Urinary bladder (tissue), 4 donors: Measurements from ENCODE around the gene ILKAP. TPM values are rescaled to one million over a fixed set of nuclear protein-coding genes. Genes with fewer than 3 reads are reported as not detected.

Source experiments
- DNase-seq: peaks from one replicate; pipeline ENCODE4 v3.0.0-alpha.2; 2015; ENCODE audit errors: extremely low spot score
- H3K27ac ChIP-seq: one replicate; pipeline ENCODE4 v1.5.1; 2013; ENCODE audit warnings: low read depth, mild to moderate bottlenecking, moderate library complexity
- H3K36me3 ChIP-seq: one replicate; pipeline ENCODE4 v1.6.1; 2013; ENCODE audit warnings: mild to moderate bottlenecking, moderate library complexity; ENCODE audit not compliant: insufficient read depth
- H3K4me1 ChIP-seq: one replicate; pipeline ENCODE4 v1.6.1; 2013; ENCODE audit warnings: mild to moderate bottlenecking, moderate library complexity; ENCODE audit not compliant: insufficient read depth
- H3K4me3 ChIP-seq: one replicate; pipeline ENCODE4 v1.5.1; 2013; ENCODE audit warnings: low read depth, low read length
- WGBS: extraction: QIAGEN DNeasy Blood & Tissue Kit; methylation state at CpG from one replicate; pipeline ENCODE4 v1.1.7; 2013; 5-methylcytosine and 5-hydroxymethylcytosine counted together
- polyA plus RNA-seq: library from polyadenylated mRNA; stranded (reverse); fragments of 200-250 nt; gene quantifications from one replicate; pipeline ENCODE4 v1.2.3, GENCODE V29; 2013
- total RNA-seq: library from RNA; depleted of rRNA; stranded (reverse); fragments of >200 nt; gene quantifications from one replicate; pipeline ENCODE4 v1.2.3, GENCODE V29; 2014
- donor health status: healthy with polysubstance abuse.
- donor health status: healthy.

Gene ILKAP
- total and polyA plus RNA-seq, 2 donors = 32.0 to 41.6 TPM

GRCh38 chr2:238230699-238231098 lies 27.2 kb upstream of the ILKAP start:
- Histone ChIP-seq H3K27ac (no peak overlapping the region), H3K36me3 (no peaks in the 10 kb centered on the region), H3K4me1 (no peaks in the 10 kb centered on the region), H3K4me3 (no peak overlapping the region)
- 78% methylated on average over 5 of the region's 5 CpGs for WGBS
- no peak for DNase-seq

- H3K27ac ChIP-seq = no peak overlapping the region
- no peaks in the 10 kb centered on the region for H3K36me3 ChIP-seq
- no peak overlapping the region for H3K4me3 ChIP-seq
- no peaks in the 10 kb centered on the region for H3K4me1 ChIP-seq
- 50% methylated on average over 4 of the region's 4 CpGs for WGBS
- no peak for DNase-seq
Measured at GRCh38 chr2:238228700-238229099, 25.2 kb upstream of the ILKAP start.

GRCh38 chr2:238227587-238228032 lies 24.1 kb upstream of the ILKAP start:
- no peak for DNase-seq
- H3K27ac ChIP-seq = no peak overlapping the region
- H3K36me3 ChIP-seq = no peaks in the 10 kb centered on the region
- WGBS = 89% methylated on average over 11 of the region's 11 CpGs
- no peak overlapping the region for H3K4me3 ChIP-seq
- no peaks in the 10 kb centered on the region for H3K4me1 ChIP-seq

GRCh38 chr2:238226698-238227586 lies 23.4 kb upstream of the ILKAP start:
- 92% methylated on average over 8 of the region's 8 CpGs for WGBS
- no peak overlapping the region for H3K27ac ChIP-seq
- peaks cover 1% of the 10 kb centered on the region for H3K4me1 ChIP-seq
- no peaks in the 10 kb centered on the region for H3K36me3 ChIP-seq
- no peak overlapping the region for H3K4me3 ChIP-seq
- no peak for DNase-seq

- H3K27ac ChIP-seq = no peak overlapping the region
Measured at GRCh38 chr2:238225911-238226697, 22.6 kb upstream of the ILKAP start.

GRCh38 chr2:238225121-238225520 lies 21.6 kb upstream of the ILKAP start:
- Histone ChIP-seq H3K36me3 (no peaks in the 10 kb centered on the region), H3K4me1 (peaks cover 1% of the 10 kb centered on the region), H3K27ac (no peak overlapping the region), H3K4me3 (no peak overlapping the region)
- no peak for DNase-seq
- WGBS = 90% methylated on average over 13 of the region's 13 CpGs

More at GRCh38 chr2:238225911-238226697, 22.6 kb upstream of the ILKAP start:
- H3K4me1 ChIP-seq = peaks cover 1% of the 10 kb centered on the region
- DNase-seq = no peak
- WGBS = 62% methylated on average over 38 of the region's 38 CpGs
- H3K36me3 ChIP-seq = no peaks in the 10 kb centered on the region
- H3K4me3 ChIP-seq = no peak overlapping the region

- Histone ChIP-seq H3K4me1 (peaks cover 1% of the 10 kb centered on the region), H3K4me3 (no peak overlapping the region), H3K36me3 (no peaks in the 10 kb centered on the region), H3K27ac (no peak overlapping the region)
- 96% methylated on average over 29 of the region's 29 CpGs for WGBS
- DNase-seq = no peak
Measured at GRCh38 chr2:238224356-238225035, 21.0 kb upstream of the ILKAP start.

- H3K27ac ChIP-seq = no peak overlapping the region
- no peak for DNase-seq
- no peaks in the 10 kb centered on the region for H3K36me3 ChIP-seq
- 75% methylated on average over 23 of the region's 23 CpGs for WGBS
- H3K4me3 ChIP-seq = no peak overlapping the region
- peaks cover 1% of the 10 kb centered on the region for H3K4me1 ChIP-seq
Measured at GRCh38 chr2:238220892-238221521, 17.5 kb upstream of the ILKAP start.

GRCh38 chr2:238220274-238220891 lies 16.9 kb upstream of the ILKAP start:
- 70% methylated on average over 10 of the region's 10 CpGs for WGBS
- H3K4me1 ChIP-seq = peaks cover 1% of the 10 kb centered on the region
- DNase-seq = no peak
- no peaks in the 10 kb centered on the region for H3K36me3 ChIP-seq
- H3K27ac ChIP-seq = no peak overlapping the region
- no peak overlapping the region for H3K4me3 ChIP-seq

GRCh38 chr2:238216651-238217184 lies 13.2 kb upstream of the ILKAP start:
- H3K27ac ChIP-seq = no peak overlapping the region
- no peak for DNase-seq
- WGBS = 89% methylated on average over 2 of the region's 2 CpGs
- no peak overlapping the region for H3K4me3 ChIP-seq
- no peaks in the 10 kb centered on the region for H3K4me1 ChIP-seq
- no peaks in the 10 kb centered on the region for H3K36me3 ChIP-seq

GRCh38 chr2:238207006-238207405 lies 3.5 kb upstream of the ILKAP start:
- 75% methylated on average over 7 of the region's 7 CpGs for WGBS
- Histone ChIP-seq H3K4me1 (no peaks in the 10 kb centered on the region), H3K4me3 (no peak overlapping the region), H3K27ac (no peak overlapping the region), H3K36me3 (no peaks in the 10 kb centered on the region)
- no peak for DNase-seq

- Histone ChIP-seq H3K4me1 (no peaks in the 10 kb centered on the region), H3K36me3 (no peaks in the 10 kb centered on the region), H3K4me3 (peak overlapping the region; percentile 12), H3K27ac (peak overlapping the region; percentile 13)
- no peak for DNase-seq
- WGBS = 56% methylated on average over 18 of the region's 18 CpGs
Measured at GRCh38 chr2:238203973-238204683, 633 bp upstream of the ILKAP start.
